ENCODE data around the gene UBA1.
A peak's percentile ranks its signal among the peaks of the same experiment; 100 is the strongest.

The UBA1 gene

DNA sequence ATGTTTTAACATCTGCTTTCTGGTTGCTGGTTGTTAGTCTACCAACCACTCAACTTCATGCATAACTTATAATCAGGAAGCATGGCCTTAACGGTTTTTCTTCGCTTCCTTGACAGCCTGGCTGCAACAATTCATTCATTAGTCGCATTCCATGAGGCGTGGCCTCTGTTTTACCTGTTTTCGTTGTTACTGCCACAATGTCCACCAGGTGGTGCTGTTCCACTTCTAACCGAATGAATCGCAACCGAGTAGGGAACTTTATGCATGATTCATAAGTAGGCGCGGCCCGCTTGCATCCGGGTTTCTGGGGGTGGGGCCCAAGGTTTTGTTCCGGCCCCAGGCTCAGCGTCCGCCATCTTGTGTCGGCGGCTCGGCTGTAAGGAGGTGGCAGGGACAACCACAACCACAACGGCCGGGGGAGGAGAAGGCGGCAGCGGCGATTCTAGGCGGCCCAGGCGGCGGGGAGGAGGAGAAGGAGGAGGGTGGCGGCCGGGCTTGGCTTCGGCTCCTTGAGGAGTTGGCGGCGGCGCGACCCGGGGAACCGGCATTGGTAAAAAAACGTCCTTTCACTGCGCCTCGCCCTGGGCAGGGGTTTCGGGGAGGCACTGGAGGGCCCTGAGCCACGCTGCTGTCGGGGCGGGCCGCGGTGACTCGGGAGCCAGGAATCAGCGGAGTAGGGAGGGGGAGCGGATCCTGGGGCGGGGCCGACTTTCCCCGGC, at the start of gene UBA1:
TSS of gene UBA1 (plus strand) at position 355 of the 719 bp plus-strand sequence. CDS start 4,974 bp downstream, outside the sequence.
- Histone ChIP-seq H3K4me3 (ENCODE audit: low read depth in 1 of 2, low read length in 2 of 2) (peak within 1 kb of the TSS; percentile 78 to 90), H3K9ac (ENCODE audit: low read depth in 1 of 2, low read length in 2 of 2) (peak within 1 kb of the TSS; percentile 84 to 85), H3K36me3 (ENCODE audit: control insufficient read depth in 1 of 2, insufficient read depth in 2 of 2, low read length in 2 of 2) (peaks cover 5 to 6% of the 10 kb centered on the region in 2 donors), H3K4me1 (ENCODE audit: control insufficient read depth in 1 of 2, insufficient read depth in 2 of 2, low read length in 2 of 2) (peaks cover 34 to 48% of the 10 kb centered on the region in 2 donors), H3K9me3 (ENCODE audit: control insufficient read depth in 1 of 2, low read length in 2 of 2) (no peaks in the 10 kb centered on the region), H3K27ac (ENCODE audit: low read depth, low read length) (peak within 1 kb of the TSS; percentile 92), H3K27me3 (ENCODE audit: control insufficient read depth in 1 of 2, insufficient read depth in 2 of 2, low read length in 2 of 2) (no peaks in the 10 kb centered on the region)

DNA sequence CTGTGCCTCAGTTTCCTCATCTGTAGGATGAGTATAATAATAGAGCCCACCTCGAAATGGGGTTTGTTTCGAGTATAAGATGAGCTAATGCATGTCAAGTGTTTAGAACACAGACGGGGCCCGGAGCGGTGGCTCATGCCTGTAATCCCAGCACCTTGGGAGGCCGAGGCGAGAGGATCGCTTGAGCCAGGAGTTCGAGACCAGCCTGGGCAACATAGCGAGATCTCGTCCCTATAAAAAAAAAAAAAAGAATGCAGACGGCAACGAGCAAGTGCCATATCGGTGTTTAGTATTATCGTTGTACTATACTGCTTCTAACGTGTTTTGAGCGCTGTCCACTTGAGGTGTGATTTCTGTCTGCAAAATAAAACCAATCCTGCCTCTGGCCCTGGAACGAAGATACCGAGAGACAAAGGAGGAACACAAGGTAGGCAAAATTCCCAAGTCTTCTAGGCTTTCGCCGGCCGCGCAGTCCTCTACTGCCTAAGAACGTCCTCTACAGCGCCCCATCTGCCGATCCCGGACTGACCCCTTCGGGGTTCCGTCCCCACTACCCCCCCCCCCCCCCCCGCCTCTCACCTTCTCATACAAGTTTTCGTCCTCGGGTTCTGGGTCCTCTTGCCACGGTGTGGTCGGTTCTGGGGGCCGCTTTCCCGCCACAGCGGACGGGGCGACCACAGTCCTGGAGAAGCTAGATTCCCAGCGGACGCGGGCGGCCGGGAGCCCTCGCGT, 49.6 kb upstream of the UBA1 start:
- Histone ChIP-seq H3K27me3 (ENCODE audit: control insufficient read depth in 1 of 2, insufficient read depth in 2 of 2, low read length in 2 of 2) (no peaks in the 10 kb centered on the region), H3K4me3 (ENCODE audit: low read depth in 1 of 2, low read length in 2 of 2) (peak overlapping the region; percentile 83 to 87), H3K9me3 (ENCODE audit: control insufficient read depth in 1 of 2, low read length in 2 of 2) (no peaks in the 10 kb centered on the region), H3K36me3 (ENCODE audit: control insufficient read depth in 1 of 2, insufficient read depth in 2 of 2, low read length in 2 of 2) (peaks cover 0 to 21% of the 10 kb centered on the region in 2 donors), H3K9ac (ENCODE audit: low read depth in 1 of 2, low read length in 2 of 2) (peak overlapping the region; percentile 70 to 79), H3K4me1 (ENCODE audit: control insufficient read depth in 1 of 2, insufficient read depth in 2 of 2, low read length in 2 of 2) (peaks cover 20 to 21% of the 10 kb centered on the region in 2 donors), H3K27ac (ENCODE audit: low read depth, low read length) (peak overlapping the region; percentile 77)

DNA sequence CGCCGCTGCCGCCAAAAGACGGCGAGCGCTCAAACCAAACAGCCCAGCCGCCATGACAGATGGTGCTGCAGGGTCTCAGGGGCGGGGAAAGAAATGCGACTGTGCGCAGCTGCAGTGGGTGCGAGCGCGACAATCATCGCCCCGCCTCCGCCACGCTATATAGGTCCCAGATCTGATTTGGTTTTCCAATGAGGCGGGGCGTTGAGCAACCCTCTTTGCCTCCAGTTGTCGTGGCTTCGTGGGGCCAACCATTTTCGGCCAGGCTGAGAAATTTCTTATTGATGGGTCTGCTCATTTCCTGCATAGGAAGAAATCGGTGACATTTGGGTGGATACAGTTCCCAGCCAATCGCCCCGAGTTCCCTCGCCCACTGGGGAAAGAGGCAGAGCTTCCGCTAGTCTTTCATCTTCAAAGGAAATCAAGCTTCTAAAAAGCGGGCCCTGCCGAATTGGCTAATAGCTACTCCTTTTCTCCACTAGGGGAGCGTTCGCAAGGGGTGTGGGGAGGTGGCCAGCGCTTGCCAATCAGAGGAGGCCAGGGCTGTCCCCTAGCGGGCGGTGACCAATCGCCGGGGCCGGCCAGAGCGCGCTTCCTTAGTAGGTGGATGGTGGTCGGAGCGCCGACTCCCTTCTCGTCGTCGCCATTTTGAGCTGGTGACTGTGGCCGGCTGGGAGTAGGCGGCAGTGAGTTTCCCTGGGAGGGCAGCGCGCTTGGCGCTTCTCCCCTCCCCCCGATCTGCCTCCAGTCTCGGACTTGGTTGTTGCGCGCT, 48.8 kb upstream of the UBA1 start, which contains the start of the genes NDUFB11 and RBM10:
TSS of gene NDUFB11 (minus strand) at position 77 of the 769 bp plus-strand sequence. CDS start at position 54, 23 bp downstream.
TSS of gene RBM10 (plus strand) at position 596 of the 769 bp plus-strand sequence. CDS start 2,261 bp downstream, outside the sequence.
- Histone ChIP-seq H3K27me3 (ENCODE audit: control insufficient read depth in 1 of 2, insufficient read depth in 2 of 2, low read length in 2 of 2) (no peaks in the 10 kb centered on the region), H3K36me3 (ENCODE audit: control insufficient read depth in 1 of 2, insufficient read depth in 2 of 2, low read length in 2 of 2) (peaks cover 0 to 21% of the 10 kb centered on the region in 2 donors), H3K4me3 (ENCODE audit: low read depth in 1 of 2, low read length in 2 of 2) (peak within 1 kb of the TSS; percentile 83 to 87), H3K9ac (ENCODE audit: low read depth in 1 of 2, low read length in 2 of 2) (peak within 1 kb of the TSS; percentile 77 to 79), H3K27ac (ENCODE audit: low read depth, low read length) (peak within 1 kb of the TSS; percentile 97), H3K4me1 (ENCODE audit: control insufficient read depth in 1 of 2, insufficient read depth in 2 of 2, low read length in 2 of 2) (peaks cover 20 to 21% of the 10 kb centered on the region in 2 donors), H3K9me3 (ENCODE audit: control insufficient read depth in 1 of 2, low read length in 2 of 2) (no peaks in the 10 kb centered on the region)

DNA sequence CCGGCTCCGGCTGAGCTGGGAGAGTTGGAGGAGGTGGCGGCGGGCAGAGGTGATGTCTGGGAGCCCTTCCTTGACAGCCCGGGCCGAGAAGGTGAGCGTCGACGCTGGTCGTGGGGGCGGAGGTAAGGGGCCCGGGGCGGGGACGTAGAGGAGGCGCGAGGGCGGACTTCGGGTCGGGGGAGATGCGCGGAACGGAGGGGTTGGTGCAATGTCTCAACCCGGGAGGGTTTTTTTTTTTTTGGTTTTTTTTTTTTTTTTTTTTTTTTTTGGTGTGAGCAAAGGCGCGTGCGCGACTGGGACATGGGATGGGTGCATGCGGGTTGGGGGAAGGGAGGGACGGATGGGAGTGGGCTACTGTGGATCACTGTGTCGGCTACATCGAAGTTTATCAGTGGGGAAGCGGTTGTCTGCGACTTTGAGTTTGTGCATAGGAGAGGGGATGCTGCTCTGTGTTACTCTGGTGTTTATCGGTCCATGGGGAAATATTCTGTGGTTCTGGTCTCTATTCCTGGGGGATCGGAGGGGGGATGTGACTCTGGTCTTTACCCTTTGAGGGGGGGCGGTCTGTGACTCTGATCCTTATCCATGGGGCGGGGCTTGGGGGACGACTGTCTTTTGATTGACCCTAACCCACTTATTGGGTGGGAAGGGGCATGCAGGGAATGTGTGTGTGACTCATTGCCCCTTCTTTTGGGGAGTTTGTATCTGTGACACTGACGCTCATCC, 48.1 kb upstream of the UBA1 start:
- H3K9me3 ChIP-seq (ENCODE audit: control insufficient read depth in 1 of 2, low read length in 2 of 2) = no peaks in the 10 kb centered on the region
- peak overlapping the region; percentile 77 to 79 for H3K9ac ChIP-seq (ENCODE audit: low read depth in 1 of 2, low read length in 2 of 2)
- no peaks in the 10 kb centered on the region for H3K27me3 ChIP-seq (ENCODE audit: control insufficient read depth in 1 of 2, insufficient read depth in 2 of 2, low read length in 2 of 2)
- peak overlapping the region; percentile 83 to 87 for H3K4me3 ChIP-seq (ENCODE audit: low read depth in 1 of 2, low read length in 2 of 2)
- H3K4me1 ChIP-seq (ENCODE audit: control insufficient read depth in 1 of 2, insufficient read depth in 2 of 2, low read length in 2 of 2) = peaks cover 20 to 21% of the 10 kb centered on the region in 2 donors
- peaks cover 0 to 20% of the 10 kb centered on the region in 2 donors for H3K36me3 ChIP-seq (ENCODE audit: control insufficient read depth in 1 of 2, insufficient read depth in 2 of 2, low read length in 2 of 2)
- H3K27ac ChIP-seq (ENCODE audit: low read depth, low read length) = peak overlapping the region; percentile 97

DNA sequence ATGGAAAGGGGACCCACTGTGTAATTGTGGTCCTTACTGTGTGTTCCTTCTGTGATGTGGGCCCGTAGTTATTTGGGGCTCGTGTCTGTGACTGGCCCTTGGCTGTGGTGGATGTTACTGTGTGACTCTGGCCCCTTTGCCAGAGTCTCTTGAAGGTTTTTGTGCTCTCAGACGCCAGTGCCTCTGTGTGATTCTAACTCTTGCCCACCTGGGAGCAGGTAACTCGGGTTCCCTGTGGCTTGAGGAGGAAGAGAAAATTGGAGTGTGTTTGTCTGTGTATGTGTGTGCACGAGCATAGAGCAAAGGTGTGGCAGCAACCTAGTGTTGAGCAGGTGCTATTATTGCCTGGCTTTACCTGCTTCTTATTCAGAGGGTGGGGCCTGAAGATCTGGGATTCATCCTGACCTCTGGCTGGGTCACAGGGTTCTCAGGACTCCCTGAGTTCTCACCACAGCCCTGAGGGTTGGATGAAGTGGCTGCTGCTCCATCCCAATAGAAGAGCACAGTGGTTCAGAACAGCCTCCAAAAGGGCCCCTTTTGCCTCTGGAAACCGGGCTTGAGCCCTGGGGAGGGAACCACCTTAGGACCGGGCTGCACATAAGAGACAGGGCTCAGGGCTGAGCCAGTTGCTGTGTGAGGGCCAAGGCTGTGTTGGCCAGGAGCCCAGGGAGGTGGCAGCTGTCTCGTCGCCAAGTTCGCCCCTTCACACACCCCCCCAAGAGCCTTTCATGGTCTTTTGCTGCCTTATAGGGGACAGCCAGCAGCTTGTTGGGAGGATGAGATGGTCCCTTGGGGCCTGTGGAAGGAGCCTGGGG, 47.3 kb upstream of the UBA1 start:
- Histone ChIP-seq H3K4me1 (ENCODE audit: control insufficient read depth in 1 of 2, insufficient read depth in 2 of 2, low read length in 2 of 2) (peaks cover 20 to 21% of the 10 kb centered on the region in 2 donors), H3K9me3 (ENCODE audit: control insufficient read depth in 1 of 2, low read length in 2 of 2) (no peaks in the 10 kb centered on the region), H3K4me3 (ENCODE audit: low read depth in 1 of 2, low read length in 2 of 2) (peak overlapping the region; percentile 83 to 87), H3K27ac (ENCODE audit: low read depth, low read length) (peak overlapping the region; percentile 0), H3K36me3 (ENCODE audit: control insufficient read depth in 1 of 2, insufficient read depth in 2 of 2, low read length in 2 of 2) (peaks cover 0 to 16% of the 10 kb centered on the region in 2 donors), H3K9ac (ENCODE audit: low read depth in 1 of 2, low read length in 2 of 2) (peak overlapping the region; percentile 49 to 79), H3K27me3 (ENCODE audit: control insufficient read depth in 1 of 2, insufficient read depth in 2 of 2, low read length in 2 of 2) (no peaks in the 10 kb centered on the region)

DNA sequence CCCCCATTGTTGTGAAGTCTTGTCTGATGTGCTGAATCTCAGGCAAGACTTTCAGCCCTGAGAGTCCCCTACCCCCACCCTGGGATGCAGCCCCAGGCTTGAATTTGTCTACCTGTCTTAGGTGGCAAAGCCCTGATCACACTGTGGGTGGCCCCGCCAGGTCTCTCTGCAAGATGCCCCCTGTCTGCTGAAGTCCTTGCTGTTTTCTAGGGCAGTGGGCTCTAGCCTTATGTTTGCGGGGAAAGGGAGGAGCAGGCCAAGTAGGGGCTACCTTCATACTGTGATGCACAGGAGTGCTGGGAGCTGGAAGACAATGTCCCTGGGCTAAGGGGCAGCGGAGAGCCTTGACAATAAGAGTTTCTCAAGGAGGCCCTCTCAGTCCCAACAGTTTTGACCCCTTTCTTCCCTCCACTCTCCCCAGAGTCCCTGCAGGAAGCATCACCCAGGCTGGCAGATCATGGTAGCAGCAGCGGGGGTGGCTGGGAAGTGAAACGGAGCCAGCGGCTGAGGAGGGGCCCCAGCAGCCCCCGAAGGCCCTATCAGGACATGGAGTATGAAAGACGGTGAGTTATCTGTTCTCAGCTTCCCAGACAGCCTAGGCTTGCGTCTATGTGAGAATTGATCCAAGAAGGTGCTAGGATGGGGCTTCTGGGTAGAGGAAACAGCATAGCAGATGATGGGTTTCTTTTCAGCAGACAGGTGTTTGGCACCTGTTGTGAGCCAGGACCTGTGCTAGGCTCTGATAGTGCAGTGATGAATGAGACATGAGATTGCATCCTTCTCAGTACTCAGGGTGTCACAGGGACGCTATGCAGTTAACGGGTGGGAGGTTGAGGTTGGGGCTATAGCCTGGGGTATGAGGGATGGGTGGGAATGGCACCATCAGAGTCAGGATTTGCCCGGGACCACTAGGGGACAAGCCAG, 46.4 kb upstream of the UBA1 start:
- peak overlapping the region; percentile 0 for H3K27ac ChIP-seq (ENCODE audit: low read depth, low read length)
- peak overlapping the region; percentile 83 to 87 for H3K4me3 ChIP-seq (ENCODE audit: low read depth in 1 of 2, low read length in 2 of 2)
- H3K27me3 ChIP-seq (ENCODE audit: control insufficient read depth in 1 of 2, insufficient read depth in 2 of 2, low read length in 2 of 2) = no peaks in the 10 kb centered on the region
- H3K9ac ChIP-seq (ENCODE audit: low read depth in 1 of 2, low read length in 2 of 2) = peak overlapping the region in 1 of 2 donors; percentile 79
- no peaks in the 10 kb centered on the region for H3K9me3 ChIP-seq (ENCODE audit: control insufficient read depth in 1 of 2, low read length in 2 of 2)
- H3K4me1 ChIP-seq (ENCODE audit: control insufficient read depth in 1 of 2, insufficient read depth in 2 of 2, low read length in 2 of 2) = peaks cover 20 to 21% of the 10 kb centered on the region in 2 donors
- H3K36me3 ChIP-seq (ENCODE audit: control insufficient read depth in 1 of 2, insufficient read depth in 2 of 2, low read length in 2 of 2) = peaks cover 0 to 11% of the 10 kb centered on the region in 2 donors

DNA sequence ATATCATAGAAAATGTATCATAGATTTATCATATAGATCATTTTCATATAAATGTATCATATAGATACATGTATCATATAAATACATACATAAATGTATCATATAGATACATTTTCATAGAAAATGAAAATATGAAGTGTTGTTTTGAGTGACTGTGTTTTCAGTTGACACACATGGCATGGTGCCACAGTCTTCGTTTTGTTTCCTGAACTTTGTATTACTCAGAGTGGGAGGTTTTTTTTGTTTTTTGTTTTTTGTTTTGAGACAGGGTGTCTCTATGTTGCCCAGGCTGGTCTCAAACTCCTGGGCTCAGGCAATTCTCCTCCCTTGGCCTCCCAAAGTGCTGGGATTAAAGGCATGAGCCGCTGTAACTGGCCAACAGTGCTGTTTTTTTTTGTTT, 44.7 kb upstream of the UBA1 start:
- Histone ChIP-seq H3K36me3 (ENCODE audit: control insufficient read depth in 1 of 2, insufficient read depth in 2 of 2, low read length in 2 of 2) (peaks cover 0 to 4% of the 10 kb centered on the region in 2 donors), H3K9me3 (ENCODE audit: control insufficient read depth in 1 of 2, low read length in 2 of 2) (no peaks in the 10 kb centered on the region), H3K9ac (ENCODE audit: low read depth in 1 of 2, low read length in 2 of 2) (no peak overlapping the region), H3K4me1 (ENCODE audit: control insufficient read depth in 1 of 2, insufficient read depth in 2 of 2, low read length in 2 of 2) (peaks cover 14 to 18% of the 10 kb centered on the region in 2 donors), H3K4me3 (ENCODE audit: low read depth in 1 of 2, low read length in 2 of 2) (no peak overlapping the region), H3K27ac (ENCODE audit: low read depth, low read length) (no peak overlapping the region), H3K27me3 (ENCODE audit: control insufficient read depth in 1 of 2, insufficient read depth in 2 of 2, low read length in 2 of 2) (no peaks in the 10 kb centered on the region)

DNA sequence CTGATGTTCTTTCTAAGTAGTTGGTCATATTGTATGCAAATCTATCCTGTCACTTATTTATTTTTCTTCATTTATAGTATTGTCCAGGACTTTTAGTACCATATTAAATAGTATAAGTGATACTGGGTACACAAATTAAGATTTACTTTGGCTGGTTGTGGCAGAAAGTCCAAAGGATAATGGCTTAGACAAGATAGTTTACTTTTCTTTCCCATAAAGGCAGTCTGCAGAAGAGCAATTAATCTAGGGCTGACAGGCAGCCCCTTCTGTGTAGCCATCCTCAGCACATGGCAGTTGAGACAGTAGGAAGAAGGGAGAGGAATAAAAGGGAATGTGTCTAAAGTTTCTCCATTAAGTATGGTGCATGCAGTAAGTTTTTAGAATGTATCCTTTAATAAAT, 42.2 kb upstream of the UBA1 start:
- H3K9ac ChIP-seq (ENCODE audit: low read depth in 1 of 2, low read length in 2 of 2) = no peak overlapping the region
- peaks cover 11 to 13% of the 10 kb centered on the region in 2 donors for H3K4me1 ChIP-seq (ENCODE audit: control insufficient read depth in 1 of 2, insufficient read depth in 2 of 2, low read length in 2 of 2)
- H3K9me3 ChIP-seq (ENCODE audit: control insufficient read depth in 1 of 2, low read length in 2 of 2) = no peaks in the 10 kb centered on the region
- peaks cover 0 to 6% of the 10 kb centered on the region in 2 donors for H3K36me3 ChIP-seq (ENCODE audit: control insufficient read depth in 1 of 2, insufficient read depth in 2 of 2, low read length in 2 of 2)
- H3K27ac ChIP-seq (ENCODE audit: low read depth, low read length) = no peak overlapping the region
- H3K27me3 ChIP-seq (ENCODE audit: control insufficient read depth in 1 of 2, insufficient read depth in 2 of 2, low read length in 2 of 2) = no peaks in the 10 kb centered on the region
- H3K4me3 ChIP-seq (ENCODE audit: low read depth in 1 of 2, low read length in 2 of 2) = no peak overlapping the region

Measured in duodenal mucosa (tissue), 2 donors.